Fibroblast of skin of scalp (primary cell): ENCODE data around the gene RSPH6A.
A peak's percentile ranks its signal among the peaks of the same experiment; 100 is the strongest.
"Not testable (repeated sequence)": the region's sequence is repeated elsewhere in the genome, so short reads cannot be mapped to it uniquely, and the experiment has no call there.

Experiments used
- DNase-seq: peaks from one replicate; pipeline ENCODE4 v3.0.0-alpha.2; 2013

RSPH6A gene

GRCh38 chr19:45800070-45800553, 15.0 kb downstream of the RSPH6A start:
- peak; percentile 73 for DNase-seq

GRCh38 chr19:45799541-45799940, 15.6 kb downstream of the RSPH6A start:
- not testable (repeated sequence) for DNase-seq

- peak; percentile 93 for DNase-seq
These were observed 16.1 kb downstream of the RSPH6A start for GRCh38 chr19:45798995-45799517.

- no peak for DNase-seq
These were observed 20.5 kb downstream of the RSPH6A start for GRCh38 chr19:45794627-45795026.

GRCh38 chr19:45793876-45794275, 21.2 kb downstream of the RSPH6A start:
- DNase-seq, result no peak

GRCh38 chr19:45793178-45793564, 21.9 kb downstream of the RSPH6A start:
- DNase-seq, result no peak

- peak; percentile 99 for DNase-seq
These were observed 22.5 kb downstream of the RSPH6A start, which contains the start of gene DMWD for GRCh38 chr19:45792470-45793177. Gene DMWD, minus strand, starts transcription at chr19:45792845. Its CDS starts 89 bp downstream, at chr19:45792756.

- no peak for DNase-seq
These were observed 23.2 kb downstream of the RSPH6A start for GRCh38 chr19:45791744-45792469.

- DNase-seq, result no peak
These were observed 24.2 kb downstream of the RSPH6A start for GRCh38 chr19:45790942-45791341.

GRCh38 chr19:45789035-45789786, 25.9 kb downstream of the RSPH6A start:
- DNase-seq, result no peak

- DNase-seq, result no peak
These were observed 28.6 kb downstream of the RSPH6A start for GRCh38 chr19:45786533-45786894.

- DNase-seq, result no peak
These were observed 29.2 kb downstream of the RSPH6A start for GRCh38 chr19:45785781-45786532.

- no peak for DNase-seq
These were observed 30.0 kb downstream of the RSPH6A start for GRCh38 chr19:45785097-45785496.

GRCh38 chr19:45784096-45784495, 31.0 kb downstream of the RSPH6A start:
- no peak for DNase-seq

- peak; percentile 83 for DNase-seq
These were observed 32.0 kb downstream of the RSPH6A start for GRCh38 chr19:45782820-45783785.

- no peak for DNase-seq
These were observed 32.9 kb downstream of the RSPH6A start, which contains the start of gene DMPK for GRCh38 chr19:45782162-45782691. Gene DMPK, minus strand, starts transcription at chr19:45782490. Its CDS starts 138 bp downstream, at chr19:45782352.

GRCh38 chr19:45781214-45782161, 33.6 kb downstream of the RSPH6A start:
- DNase-seq, result no peak

- no peak for DNase-seq
These were observed 34.5 kb downstream of the RSPH6A start for GRCh38 chr19:45780448-45781213.

- no peak for DNase-seq
These were observed 35.0 kb downstream of the RSPH6A start for GRCh38 chr19:45780146-45780447.
